ENCODE measurements around the gene TMEM89. TPM values are rescaled to one million over a fixed set of nuclear protein-coding genes. Genes with fewer than 3 reads are reported as not detected.
A peak's percentile ranks its signal among the peaks of the same experiment; 100 is the strongest.

Gene TMEM89
- total and polyA plus RNA-seq, 2 of the 13 experiments (the other 11 are each of a cell fraction or from before 2014, with no cell fraction given) = 0.31 to 0.59 TPM

GRCh38 chr3:48571938-48572337 lies 49.6 kb downstream of the TMEM89 start (continued):
- TF ChIP-seq ZNF407 (CRISPR knock-in tag; IDR thresholded peaks at IDR 0.05; ENCODE audit: not compliant biosample characterization) = peak; percentile 47
- peak in 1 of 2 experiments; percentile 55; a peak in 1 of 4 replicates for TF ChIP-seq NR2F1 (CRISPR knock-in tag; IDR thresholded peaks at IDR 0.05)
- peak; percentile 64; the same call in 1 of the 2 replicates for TF ChIP-seq NR2C2 (CRISPR knock-in tag; IDR thresholded peaks at IDR 0.05; ENCODE audit: borderline replicate concordance)
- 0 out of 2 replicates have a peak, but pooled peaks have one; percentile 57 for TF ChIP-seq ZNF547 (CRISPR knock-in tag; IDR thresholded peaks at IDR 0.05)
- peak; percentile 84; the same call in 1 of the 2 replicates for TF ChIP-seq THAP9 (CRISPR knock-in tag; IDR thresholded peaks at IDR 0.05; ENCODE audit: borderline replicate concordance)
- no peak for TF ChIP-seq HOXA7 (CRISPR knock-in tag; IDR thresholded peaks at IDR 0.05)
- TF ChIP-seq ZNF274 (CRISPR knock-in tag; IDR thresholded peaks at IDR 0.05) = 0 out of 2 replicates have a peak, but pooled peaks have one; percentile 29
- peak; percentile 90 for TF ChIP-seq ZNF687 (CRISPR knock-in tag; IDR thresholded peaks at IDR 0.05)
- peak; percentile 20; the same call in 1 of the 2 replicates for TF ChIP-seq RXRA (CRISPR knock-in tag; IDR thresholded peaks at IDR 0.05)
- TF ChIP-seq KLF15 (CRISPR knock-in tag; IDR thresholded peaks at IDR 0.05; ENCODE audit: borderline replicate concordance) = no peak
- TF ChIP-seq ZNF883 (CRISPR knock-in tag; IDR thresholded peaks at IDR 0.05; ENCODE audit: not compliant biosample characterization) = peak; percentile 78
- peak; percentile 34; the same call in 1 of the 2 replicates for TF ChIP-seq KDM5B (CRISPR knock-in tag; IDR thresholded peaks at IDR 0.05; ENCODE audit: borderline replicate concordance)
- TF ChIP-seq CCAR2 (optimal IDR thresholded peaks at IDR 0.05; ENCODE audit: low read depth, low read length) = no peak
